Liver (tissue), 9 donors: ENCODE data around the gene LARGE1. TPM values are rescaled to one million over a fixed set of nuclear protein-coding genes. Genes with fewer than 3 reads are reported as not detected.

Experiments
- DNase-seq: peaks from one replicate; pipeline ENCODE4 v3.0.0-alpha.2; 2017; ENCODE audit warnings: low spot score
- H3K27ac ChIP-seq, 2 donors: one replicate each; pipeline ENCODE4 v1.7.0; 2013; ENCODE audit warnings: inconsistent platforms in 2 of 2, low read length in 2 of 2, control low read depth in 1 of 2, low read depth in 1 of 2, mild to moderate bottlenecking in 1 of 2
- H3K27me3 ChIP-seq, 4 donors: one replicate each; pipeline versions ENCODE4 v1.6.1 to v1.7.0; 2013; ENCODE audit warnings: low read length in 3 of 4, inconsistent platforms in 1 of 4, mild to moderate bottlenecking in 1 of 4, moderate library complexity in 1 of 4; ENCODE audit not compliant: control insufficient read depth in 4 of 4, insufficient read depth in 4 of 4
- H3K36me3 ChIP-seq, 4 donors: one replicate each; pipeline versions ENCODE4 v1.6.1 to v1.7.0; 2013; ENCODE audit warnings: low read length in 3 of 4, mild to moderate bottlenecking in 3 of 4, low read depth in 1 of 4, moderate library complexity in 1 of 4; ENCODE audit not compliant: control insufficient read depth in 4 of 4, insufficient read depth in 3 of 4
- H3K4me1 ChIP-seq, 4 donors: one replicate each; pipeline versions ENCODE4 v1.6.1 to v1.7.0; 2013; ENCODE audit warnings: low read length in 3 of 4, mild to moderate bottlenecking in 3 of 4, moderate library complexity in 1 of 4; ENCODE audit not compliant: control insufficient read depth in 4 of 4, insufficient read depth in 4 of 4
- H3K4me3 ChIP-seq, 3 donors: one replicate each; pipeline versions ENCODE4 v1.6.1 to v1.7.0; 2013; ENCODE audit warnings: low read length in 3 of 3, control low read depth in 1 of 3, low read depth in 1 of 3, mild to moderate bottlenecking in 1 of 3
- H3K9ac ChIP-seq, 2 donors: one replicate each; pipeline ENCODE4 v1.7.0; 2013; ENCODE audit warnings: low read length in 2 of 2, mild to moderate bottlenecking in 2 of 2, moderate library complexity in 2 of 2, control low read depth in 1 of 2, low read depth in 1 of 2
- H3K9me3 ChIP-seq, 4 donors: one replicate each; pipeline versions ENCODE4 v1.6.1 to v1.7.0; 2013; ENCODE audit warnings: low read length in 3 of 4; ENCODE audit not compliant: control insufficient read depth in 4 of 4
- CTCF ChIP-seq: fragments of 150-350 bp; IDR thresholded peaks from 2 replicates; pipeline ENCODE4 v1.5.1; 2017; ENCODE audit warnings: improper control_type of control experiment, low read depth, low read length; ENCODE audit not compliant: missing input control
- EGR1 ChIP-seq, 2 donors: IDR thresholded peaks; 2 replicates each; pipeline ENCODE4 v1.6.1; 2016 to 2018; ENCODE audit warnings: antibody characterized with exemption in 2 of 2, low read depth in 2 of 2
- FOXA1 ChIP-seq: IDR thresholded peaks from 2 replicates; pipeline ENCODE4 v1.6.1; 2016; ENCODE audit warnings: antibody characterized with exemption
- FOXA2 ChIP-seq: IDR thresholded peaks from 2 replicates; pipeline ENCODE4 v1.6.1; 2016; ENCODE audit warnings: antibody characterized with exemption
- GABPA ChIP-seq, 2 donors: IDR thresholded peaks in 1 of 2; conservative IDR thresholded peaks in 1 of 2; 2 replicates each; pipeline ENCODE4 v1.6.1; 2016; ENCODE audit warnings: antibody characterized with exemption in 2 of 2, mild to moderate bottlenecking in 1 of 2, moderate library complexity in 1 of 2
- HNF4A ChIP-seq, 2 donors: conservative IDR thresholded peaks; 2 replicates each; pipeline ENCODE4 v1.6.1; 2016; ENCODE audit warnings: antibody characterized with exemption in 2 of 2, mild to moderate bottlenecking in 2 of 2
- HNF4G ChIP-seq: IDR thresholded peaks from 2 replicates; pipeline ENCODE4 v1.6.1; 2016; ENCODE audit warnings: antibody characterized with exemption
- JUND ChIP-seq, 2 donors: IDR thresholded peaks; 2 replicates each; pipeline ENCODE4 v1.6.1; 2016; ENCODE audit warnings: antibody characterized with exemption in 2 of 2
- MAX ChIP-seq: IDR thresholded peaks from 2 replicates; pipeline ENCODE4 v1.6.1; 2016; ENCODE audit warnings: antibody characterized with exemption
- NR2F2 ChIP-seq: IDR thresholded peaks from 2 replicates; pipeline ENCODE4 v1.6.1; 2016; ENCODE audit warnings: antibody characterized with exemption
- RAD21 ChIP-seq, 2 donors: IDR thresholded peaks; 2 replicates each; pipeline ENCODE4 v1.6.1; 2016; ENCODE audit warnings: antibody characterized with exemption in 2 of 2, mild to moderate bottlenecking in 2 of 2
- RXRA ChIP-seq, 2 donors: IDR thresholded peaks; 2 replicates each; pipeline ENCODE4 v1.6.1; 2017 to 2018; ENCODE audit warnings: antibody characterized with exemption in 2 of 2, mild to moderate bottlenecking in 1 of 2
- SP1 ChIP-seq: IDR thresholded peaks from 2 replicates; pipeline ENCODE4 v1.6.1; 2018; ENCODE audit warnings: antibody characterized with exemption, mild to moderate bottlenecking
- YY1 ChIP-seq: IDR thresholded peaks from 2 replicates; pipeline ENCODE4 v1.6.1; 2016; ENCODE audit warnings: antibody characterized with exemption, mild to moderate bottlenecking
- ZBTB33 ChIP-seq: IDR thresholded peaks from 2 replicates; pipeline ENCODE4 v1.6.1; 2016; ENCODE audit warnings: antibody characterized with exemption
- WGBS: extraction: QIAGEN DNeasy Blood & Tissue Kit; methylation state at CpG from one replicate; pipeline ENCODE4 v1.1.7; 2013; 5-methylcytosine and 5-hydroxymethylcytosine counted together
- polyA plus RNA-seq, 2 donors: library from polyadenylated mRNA; stranded (reverse) in 1 of 2; unstranded in 1 of 2; fragments of 200-250 nt in 1 of 2; fragments of >200 nt in 1 of 2; fragmentation: Nextera tagmentation in 1 of 2; extraction: Ambion mirVana in 1 of 2; gene quantifications; one replicate each; pipeline versions ENCODE4 v1.2.1 to v1.2.3, GENCODE V29; 2013 to 2015
- total RNA-seq, 2 donors: library from RNA; depleted of rRNA; stranded (reverse); fragments of >200 nt; gene quantifications; one replicate each; pipeline ENCODE4 v1.2.3, GENCODE V29; 2014
- TF ChIP-seq, protein P1 (sequence below): IDR thresholded peaks from 2 replicates; pipeline ENCODE4 v1.6.1; 2016; ENCODE audit warnings: antibody characterized with exemption, mild to moderate bottlenecking
- TF ChIP-seq, protein P2 (sequence below): IDR thresholded peaks from 2 replicates; pipeline ENCODE4 v1.6.1; 2016; ENCODE audit warnings: antibody characterized with exemption
- donor health status: healthy.
- donor health status: healthy.
- donor health status: healthy.
- donor health status: healthy.
- donor health status: healthy.

The LARGE1 gene
- total and polyA plus RNA-seq, 4 donors = 2.3 to 14.1 (median 5.7) TPM

DNA sequence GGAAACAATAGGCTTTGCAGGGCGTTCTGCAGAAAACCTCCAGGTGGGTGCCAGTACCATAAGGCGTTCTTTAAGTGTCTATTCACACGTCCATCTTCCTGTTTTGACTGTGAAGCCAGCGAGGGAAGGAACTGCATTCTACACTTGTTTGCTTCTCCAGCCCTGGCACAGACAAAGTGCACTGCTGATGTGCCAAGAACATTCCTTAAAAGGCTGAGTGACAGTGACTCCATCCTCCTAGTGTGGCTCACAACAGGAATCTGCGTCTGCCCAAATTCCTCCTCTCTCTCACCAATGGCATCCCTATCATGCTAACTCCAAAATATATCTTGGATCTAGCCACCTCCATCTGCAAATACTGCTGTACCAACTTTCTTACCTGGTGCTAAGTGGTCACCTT is 454.7 kb downstream of the LARGE1 start (continued):
- TF ChIP-seq, protein P1, sequence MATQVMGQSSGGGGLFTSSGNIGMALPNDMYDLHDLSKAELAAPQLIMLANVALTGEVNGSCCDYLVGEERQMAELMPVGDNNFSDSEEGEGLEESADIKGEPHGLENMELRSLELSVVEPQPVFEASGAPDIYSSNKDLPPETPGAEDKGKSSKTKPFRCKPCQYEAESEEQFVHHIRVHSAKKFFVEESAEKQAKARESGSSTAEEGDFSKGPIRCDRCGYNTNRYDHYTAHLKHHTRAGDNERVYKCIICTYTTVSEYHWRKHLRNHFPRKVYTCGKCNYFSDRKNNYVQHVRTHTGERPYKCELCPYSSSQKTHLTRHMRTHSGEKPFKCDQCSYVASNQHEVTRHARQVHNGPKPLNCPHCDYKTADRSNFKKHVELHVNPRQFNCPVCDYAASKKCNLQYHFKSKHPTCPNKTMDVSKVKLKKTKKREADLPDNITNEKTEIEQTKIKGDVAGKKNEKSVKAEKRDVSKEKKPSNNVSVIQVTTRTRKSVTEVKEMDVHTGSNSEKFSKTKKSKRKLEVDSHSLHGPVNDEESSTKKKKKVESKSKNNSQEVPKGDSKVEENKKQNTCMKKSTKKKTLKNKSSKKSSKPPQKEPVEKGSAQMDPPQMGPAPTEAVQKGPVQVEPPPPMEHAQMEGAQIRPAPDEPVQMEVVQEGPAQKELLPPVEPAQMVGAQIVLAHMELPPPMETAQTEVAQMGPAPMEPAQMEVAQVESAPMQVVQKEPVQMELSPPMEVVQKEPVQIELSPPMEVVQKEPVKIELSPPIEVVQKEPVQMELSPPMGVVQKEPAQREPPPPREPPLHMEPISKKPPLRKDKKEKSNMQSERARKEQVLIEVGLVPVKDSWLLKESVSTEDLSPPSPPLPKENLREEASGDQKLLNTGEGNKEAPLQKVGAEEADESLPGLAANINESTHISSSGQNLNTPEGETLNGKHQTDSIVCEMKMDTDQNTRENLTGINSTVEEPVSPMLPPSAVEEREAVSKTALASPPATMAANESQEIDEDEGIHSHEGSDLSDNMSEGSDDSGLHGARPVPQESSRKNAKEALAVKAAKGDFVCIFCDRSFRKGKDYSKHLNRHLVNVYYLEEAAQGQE = no peak
- TF ChIP-seq HNF4A (conservative IDR thresholded peaks at IDR 0.05) (no peak), YY1 (no peak), SP1 (no peak)

DNA sequence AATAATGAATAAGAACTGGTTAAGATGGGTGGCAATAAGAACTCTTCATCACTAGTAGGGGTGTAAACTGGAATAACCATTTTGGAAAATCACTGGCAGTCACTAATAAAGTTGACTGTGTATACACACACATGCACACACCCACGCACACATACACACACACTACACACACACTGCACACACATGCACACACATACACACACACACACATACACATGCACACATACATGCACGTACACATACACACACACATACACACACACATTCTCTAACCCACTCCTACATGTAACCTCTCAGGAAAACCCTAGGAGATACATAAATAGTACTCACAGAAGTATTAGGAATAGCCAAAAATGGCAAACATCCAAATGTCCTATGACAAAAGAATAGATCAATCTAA is 455.6 kb downstream of the LARGE1 start:
- H3K27ac ChIP-seq = no peak overlapping the region
- no peaks in the 10 kb centered on the region for H3K27me3 ChIP-seq
- no peak for DNase-seq
- 95% methylated on average over 2 of the region's 2 CpGs for WGBS
- no peaks in the 10 kb centered on the region for H3K36me3 ChIP-seq
- no peaks in the 10 kb centered on the region for H3K4me1 ChIP-seq
- peaks cover 0 to 4% (median 0%) of the 10 kb centered on the region in 4 donors for H3K9me3 ChIP-seq
- H3K4me3 ChIP-seq = no peak overlapping the region
- TF ChIP-seq HNF4A (conservative IDR thresholded peaks at IDR 0.05) (no peak), MAX (no peak), NR2F2 (no peak), HNF4G (no peak), RAD21 (IDR thresholded peaks at IDR 0.05) (no peak), GABPA (IDR thresholded peaks at IDR 0.05 in 1 of 2, conservative IDR thresholded peaks at IDR 0.05 in 1 of 2) (no peak)
- TF ChIP-seq, protein P2, sequence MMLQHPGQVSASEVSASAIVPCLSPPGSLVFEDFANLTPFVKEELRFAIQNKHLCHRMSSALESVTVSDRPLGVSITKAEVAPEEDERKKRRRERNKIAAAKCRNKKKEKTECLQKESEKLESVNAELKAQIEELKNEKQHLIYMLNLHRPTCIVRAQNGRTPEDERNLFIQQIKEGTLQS = no peak
- H3K9ac ChIP-seq = no peak overlapping the region

DNA sequence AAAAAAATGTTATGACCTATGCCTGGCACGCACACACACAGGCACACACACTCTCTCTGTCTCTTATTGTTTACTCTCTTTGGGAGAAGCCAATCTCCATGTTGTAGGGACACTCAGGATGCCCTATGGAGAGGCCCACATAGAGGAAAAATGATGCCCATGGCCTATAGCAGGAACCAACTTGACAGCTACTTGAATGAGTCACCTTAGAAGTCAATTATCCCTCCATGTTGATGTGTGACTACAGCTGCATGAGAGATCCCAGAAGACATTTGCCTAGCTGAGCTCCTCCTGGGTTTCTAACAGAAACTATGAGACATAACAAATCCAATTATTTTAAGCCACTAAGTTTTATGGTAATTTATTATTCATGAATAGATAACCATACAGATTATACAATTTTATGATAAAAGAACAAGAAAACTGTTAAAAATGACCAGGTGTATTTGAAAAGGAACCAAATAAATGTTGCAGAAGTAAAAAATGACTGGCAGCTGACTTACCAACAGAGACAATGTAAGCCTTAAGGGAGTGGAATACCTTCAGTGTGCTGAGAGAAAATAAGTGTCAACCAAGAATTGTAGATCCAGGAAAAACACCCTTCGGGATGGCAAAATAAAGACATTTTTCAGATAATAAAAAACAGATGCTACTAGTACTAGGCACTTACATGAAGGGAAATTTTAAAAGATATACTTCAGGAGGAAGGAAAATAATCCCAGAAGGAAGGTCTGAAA is 458.4 kb downstream of the LARGE1 start:
- Histone ChIP-seq H3K9ac (no peak overlapping the region), H3K4me1 (no peaks in the 10 kb centered on the region), H3K27ac (no peak overlapping the region), H3K27me3 (no peaks in the 10 kb centered on the region), H3K4me3 (no peak overlapping the region), H3K36me3 (no peaks in the 10 kb centered on the region), H3K9me3 (peaks cover 0 to 4% (median 0%) of the 10 kb centered on the region in 4 donors)
- DNase-seq = no peak
- 79% methylated on average over 2 of the region's 2 CpGs for WGBS
- TF ChIP-seq HNF4G (no peak), GABPA (IDR thresholded peaks at IDR 0.05 in 1 of 2, conservative IDR thresholded peaks at IDR 0.05 in 1 of 2) (no peak), NR2F2 (no peak), YY1 (no peak), FOXA1 (no peak), HNF4A (conservative IDR thresholded peaks at IDR 0.05) (no peak), EGR1 (IDR thresholded peaks at IDR 0.05; ENCODE audit: low read depth in 2 of 2) (no peak), MAX (no peak), CTCF (no peak), JUND (IDR thresholded peaks at IDR 0.05) (no peak), RXRA (IDR thresholded peaks at IDR 0.05) (no peak), FOXA2 (no peak), ZBTB33 (no peak)
- TF ChIP-seq, protein P2 = no peak
- TF ChIP-seq, protein P1 = no peak
